Neural cell (in vitro differentiated cells): ENCODE results near the gene GBP4. TPM values are rescaled to one million over a fixed set of nuclear protein-coding genes. Genes with fewer than 3 reads are reported as not detected.

Source experiments
- H2AFZ ChIP-seq: fragments of 200-600, 300-800 bp; sonication (generic), shearing (Covaris generic); 2 replicates; pipeline ENCODE4 v1.6.0; 2014; ENCODE audit warnings: low read depth, mild to moderate bottlenecking, antibody characterized with exemption, low read length, moderate library complexity
- H3F3A ChIP-seq: fragments of 200-600 bp; shearing (Covaris generic); 2 replicates; pipeline ENCODE4 v1.6.1; 2016; ENCODE audit warnings: mild to moderate bottlenecking, moderate library complexity, mixed read lengths, antibody characterized with exemption, low read length; ENCODE audit not compliant: insufficient read depth, poor library complexity, severe bottlenecking
- H3K27ac ChIP-seq: fragments of 200-600, 300-800 bp; sonication (generic), shearing (Covaris generic); 2 replicates; pipeline ENCODE4 v1.5.1; 2014; ENCODE audit warnings: mild to moderate bottlenecking, low read length, moderate library complexity
- H3K27me3 ChIP-seq: fragments of 300-800, 200-600 bp; sonication (generic), shearing (Covaris generic); 2 replicates; pipeline ENCODE4 v1.6.0; 2014; ENCODE audit warnings: mild to moderate bottlenecking, low read depth, low read length, moderate library complexity; ENCODE audit not compliant: insufficient read depth
- H3K36me3 ChIP-seq: fragments of 300-800, 200-600 bp; sonication (generic), shearing (Covaris generic); 2 replicates; pipeline ENCODE4 v1.5.1; 2014; ENCODE audit warnings: mild to moderate bottlenecking, antibody characterized with exemption, low read length, moderate library complexity; ENCODE audit not compliant: insufficient read depth
- H3K4me2 ChIP-seq: fragments of 300-800, 200-600 bp; sonication (generic), shearing (Covaris generic); 2 replicates; pipeline ENCODE4 v1.6.0; 2014; ENCODE audit warnings: mild to moderate bottlenecking, low read length
- H3K4me3 ChIP-seq: fragments of 300-800, 200-600 bp; sonication (generic), shearing (Covaris generic); 2 replicates; pipeline ENCODE4 v1.5.1; 2014; ENCODE audit warnings: mild to moderate bottlenecking, low read length, moderate library complexity
- H3K79me2 ChIP-seq: fragments of 200-600 bp; shearing (Covaris generic); replicated peaks from 2 replicates; pipeline ENCODE4 v1.6.0; 2014; ENCODE audit warnings: mild to moderate bottlenecking, low read length, moderate library complexity; ENCODE audit not compliant: insufficient read depth
- H3K9ac ChIP-seq: fragments of 300-800, 200-600 bp; sonication (generic), shearing (Covaris generic); 2 replicates; pipeline ENCODE4 v1.6.1; 2016; ENCODE audit warnings: mild to moderate bottlenecking, low read length, mixed read lengths
- H3K9me2 ChIP-seq: fragments of 200-600 bp; shearing (Covaris generic); 2 replicates; pipeline ENCODE4 v1.6.1; 2016; ENCODE audit warnings: mild to moderate bottlenecking, low read length, mixed read lengths; ENCODE audit not compliant: insufficient read depth
- H3K9me3 ChIP-seq: fragments of 200-600, 300-800 bp; sonication (generic), shearing (Covaris generic); 2 replicates; pipeline ENCODE4 v1.6.1; 2016; ENCODE audit warnings: mild to moderate bottlenecking, mixed run types, low read length, moderate library complexity, mixed read lengths
- H4K20me1 ChIP-seq: fragments of 200-600 bp; shearing (Covaris generic); 2 replicates; pipeline ENCODE4 v1.6.1; 2016; ENCODE audit warnings: mild to moderate bottlenecking, mixed run types; ENCODE audit not compliant: insufficient read depth
- EP300 ChIP-seq: fragments of 450-650 bp; conservative IDR thresholded peaks from 2 replicates; pipeline ENCODE4 v1.6.1; 2014; ENCODE audit warnings: antibody characterized with exemption, mild to moderate bottlenecking, moderate library complexity; ENCODE audit not compliant: poor library complexity, severe bottlenecking
- EZH2 ChIP-seq: fragments of 200-600, 300-800 bp; shearing (Covaris generic), sonication (generic); IDR thresholded peaks from 2 replicates; pipeline ENCODE4 v1.6.1; 2014; ENCODE audit warnings: antibody characterized with exemption, low read length, borderline replicate concordance, mild to moderate bottlenecking; ENCODE audit not compliant: insufficient read depth, poor library complexity, severe bottlenecking
- MXI1 ChIP-seq: fragments of 450-650 bp; conservative IDR thresholded peaks from 2 replicates; pipeline ENCODE4 v1.6.1; 2014; ENCODE audit warnings: antibody characterized with exemption, mild to moderate bottlenecking; ENCODE audit not compliant: poor library complexity, severe bottlenecking
- POLR2AphosphoS5 ChIP-seq: IDR thresholded peaks from 2 replicates; pipeline ENCODE4 v1.6.1; 2012
- RAD21 ChIP-seq: fragments of 450-650 bp; conservative IDR thresholded peaks from 2 replicates; pipeline ENCODE4 v1.6.1; 2014; ENCODE audit warnings: antibody characterized with exemption, mild to moderate bottlenecking, moderate library complexity
- SMC3 ChIP-seq: fragments of 450-650 bp; conservative IDR thresholded peaks from 2 replicates; pipeline ENCODE4 v1.6.1; 2014; ENCODE audit warnings: antibody characterized with exemption, mild to moderate bottlenecking, moderate library complexity; ENCODE audit not compliant: poor library complexity
- TAF1 ChIP-seq: IDR thresholded peaks from 2 replicates; pipeline ENCODE4 v1.6.1; 2012; ENCODE audit warnings: low read depth
- polyA plus RNA-seq: library from polyadenylated mRNA; depleted of rRNA; stranded (reverse); fragments of >200 nt; gene quantifications from 2 replicates; pipeline ENCODE4 v1.2.3, GENCODE V29; 2014
- TF ChIP-seq, protein P1 (sequence below): IDR thresholded peaks from 2 replicates; pipeline ENCODE4 v1.6.1; 2012; ENCODE audit warnings: borderline replicate concordance
- TF ChIP-seq, protein P2 (sequence below): fragments of 450-650 bp; IDR thresholded peaks from 2 replicates; pipeline ENCODE4 v1.5.1; 2014; ENCODE audit warnings: antibody characterized with exemption, mild to moderate bottlenecking, moderate library complexity; ENCODE audit not compliant: poor library complexity, severe bottlenecking

GBP4 gene
- polyA plus RNA-seq, 1 donor from 2014 or later, result not detected

DNA sequence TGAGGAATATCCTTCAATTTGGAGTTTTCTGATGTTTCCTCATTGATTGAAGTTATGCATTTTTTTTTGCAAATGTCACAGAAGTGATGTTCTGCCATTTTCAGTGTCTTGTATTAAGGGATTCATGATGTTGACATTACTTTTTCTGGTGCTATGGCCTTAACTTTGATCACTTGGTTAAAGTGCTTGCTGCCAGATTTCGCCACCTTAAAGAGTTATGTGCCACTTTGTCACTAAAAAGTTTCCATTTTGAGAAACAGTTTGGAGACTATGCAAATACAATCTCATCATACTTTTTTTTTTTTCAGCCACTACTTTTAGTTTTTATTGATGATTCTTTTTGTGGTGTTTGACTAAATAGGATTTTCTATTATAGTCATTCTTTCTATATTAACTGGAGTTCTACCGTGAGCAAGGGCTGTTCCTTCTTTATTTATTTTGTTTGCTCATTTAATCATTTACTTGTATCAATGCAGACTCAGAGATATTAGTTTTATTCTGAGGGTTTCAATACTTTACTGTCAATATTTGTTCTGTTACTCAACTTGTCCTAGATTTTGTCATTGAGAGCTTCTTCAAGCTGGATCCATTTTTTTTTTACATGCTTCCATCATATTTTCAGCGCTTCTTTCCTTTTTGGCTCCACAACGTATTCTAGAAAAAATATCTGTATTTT lies 26.1 kb downstream of the GBP4 start:
- Histone ChIP-seq H3K27me3 (no peaks in the 10 kb centered on the region), H3K9me2 (no peaks in the 10 kb centered on the region), H3K4me2 (no peak overlapping the region), H2AFZ (no peak overlapping the region), H3F3A (no peaks in the 10 kb centered on the region), H3K79me2 (no peaks in the 10 kb centered on the region), H3K36me3 (no peaks in the 10 kb centered on the region), H3K27ac (no peak overlapping the region), H3K9me3 (no peaks in the 10 kb centered on the region), H3K9ac (no peak overlapping the region), H3K4me3 (no peak overlapping the region), H4K20me1 (no peaks in the 10 kb centered on the region)
- TF ChIP-seq TAF1 (no peak), EZH2 (no peak), EP300 (no peak), SMC3 (no peak), POLR2AphosphoS5 (no peak)
- TF ChIP-seq, protein P1, sequence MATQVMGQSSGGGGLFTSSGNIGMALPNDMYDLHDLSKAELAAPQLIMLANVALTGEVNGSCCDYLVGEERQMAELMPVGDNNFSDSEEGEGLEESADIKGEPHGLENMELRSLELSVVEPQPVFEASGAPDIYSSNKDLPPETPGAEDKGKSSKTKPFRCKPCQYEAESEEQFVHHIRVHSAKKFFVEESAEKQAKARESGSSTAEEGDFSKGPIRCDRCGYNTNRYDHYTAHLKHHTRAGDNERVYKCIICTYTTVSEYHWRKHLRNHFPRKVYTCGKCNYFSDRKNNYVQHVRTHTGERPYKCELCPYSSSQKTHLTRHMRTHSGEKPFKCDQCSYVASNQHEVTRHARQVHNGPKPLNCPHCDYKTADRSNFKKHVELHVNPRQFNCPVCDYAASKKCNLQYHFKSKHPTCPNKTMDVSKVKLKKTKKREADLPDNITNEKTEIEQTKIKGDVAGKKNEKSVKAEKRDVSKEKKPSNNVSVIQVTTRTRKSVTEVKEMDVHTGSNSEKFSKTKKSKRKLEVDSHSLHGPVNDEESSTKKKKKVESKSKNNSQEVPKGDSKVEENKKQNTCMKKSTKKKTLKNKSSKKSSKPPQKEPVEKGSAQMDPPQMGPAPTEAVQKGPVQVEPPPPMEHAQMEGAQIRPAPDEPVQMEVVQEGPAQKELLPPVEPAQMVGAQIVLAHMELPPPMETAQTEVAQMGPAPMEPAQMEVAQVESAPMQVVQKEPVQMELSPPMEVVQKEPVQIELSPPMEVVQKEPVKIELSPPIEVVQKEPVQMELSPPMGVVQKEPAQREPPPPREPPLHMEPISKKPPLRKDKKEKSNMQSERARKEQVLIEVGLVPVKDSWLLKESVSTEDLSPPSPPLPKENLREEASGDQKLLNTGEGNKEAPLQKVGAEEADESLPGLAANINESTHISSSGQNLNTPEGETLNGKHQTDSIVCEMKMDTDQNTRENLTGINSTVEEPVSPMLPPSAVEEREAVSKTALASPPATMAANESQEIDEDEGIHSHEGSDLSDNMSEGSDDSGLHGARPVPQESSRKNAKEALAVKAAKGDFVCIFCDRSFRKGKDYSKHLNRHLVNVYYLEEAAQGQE, result no peak
- TF ChIP-seq, protein P2, sequence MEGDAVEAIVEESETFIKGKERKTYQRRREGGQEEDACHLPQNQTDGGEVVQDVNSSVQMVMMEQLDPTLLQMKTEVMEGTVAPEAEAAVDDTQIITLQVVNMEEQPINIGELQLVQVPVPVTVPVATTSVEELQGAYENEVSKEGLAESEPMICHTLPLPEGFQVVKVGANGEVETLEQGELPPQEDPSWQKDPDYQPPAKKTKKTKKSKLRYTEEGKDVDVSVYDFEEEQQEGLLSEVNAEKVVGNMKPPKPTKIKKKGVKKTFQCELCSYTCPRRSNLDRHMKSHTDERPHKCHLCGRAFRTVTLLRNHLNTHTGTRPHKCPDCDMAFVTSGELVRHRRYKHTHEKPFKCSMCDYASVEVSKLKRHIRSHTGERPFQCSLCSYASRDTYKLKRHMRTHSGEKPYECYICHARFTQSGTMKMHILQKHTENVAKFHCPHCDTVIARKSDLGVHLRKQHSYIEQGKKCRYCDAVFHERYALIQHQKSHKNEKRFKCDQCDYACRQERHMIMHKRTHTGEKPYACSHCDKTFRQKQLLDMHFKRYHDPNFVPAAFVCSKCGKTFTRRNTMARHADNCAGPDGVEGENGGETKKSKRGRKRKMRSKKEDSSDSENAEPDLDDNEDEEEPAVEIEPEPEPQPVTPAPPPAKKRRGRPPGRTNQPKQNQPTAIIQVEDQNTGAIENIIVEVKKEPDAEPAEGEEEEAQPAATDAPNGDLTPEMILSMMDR, result no peak

DNA sequence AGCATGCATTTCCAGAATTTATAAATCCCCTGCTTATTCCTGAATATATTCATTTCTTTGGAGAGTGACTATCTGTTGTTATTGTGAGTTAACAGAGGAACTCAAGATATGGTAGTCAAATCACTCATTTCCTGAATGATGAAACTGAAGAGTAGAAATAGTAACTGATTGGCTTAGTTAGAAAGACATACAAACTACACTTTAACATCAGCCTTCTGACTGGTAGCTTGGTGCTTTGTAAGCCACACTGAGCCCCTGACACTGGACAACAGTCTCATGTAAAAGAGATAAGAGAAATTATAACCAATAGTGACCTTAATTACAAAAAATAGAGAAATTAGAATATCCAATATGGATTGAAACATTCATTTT lies 27.7 kb downstream of the GBP4 start:
- H3K4me3 ChIP-seq, result no peak overlapping the region
- H3K9ac ChIP-seq, result no peak overlapping the region
- H3K9me3 ChIP-seq, result no peaks in the 10 kb centered on the region
- H3K27ac ChIP-seq, result no peak overlapping the region
- H2AFZ ChIP-seq, result no peak overlapping the region
- H3F3A ChIP-seq, result no peaks in the 10 kb centered on the region
- H3K79me2 ChIP-seq, result no peaks in the 10 kb centered on the region
- no peaks in the 10 kb centered on the region for H3K27me3 ChIP-seq
- H3K36me3 ChIP-seq, result no peaks in the 10 kb centered on the region
- H4K20me1 ChIP-seq, result no peaks in the 10 kb centered on the region
- no peak overlapping the region for H3K4me2 ChIP-seq
- TF ChIP-seq POLR2AphosphoS5 (no peak), EZH2 (no peak), SMC3 (no peak), TAF1 (no peak), RAD21 (no peak), MXI1 (no peak), EP300 (no peak)
- TF ChIP-seq, protein P1, result no peak
- TF ChIP-seq, protein P2, result no peak
- no peaks in the 10 kb centered on the region for H3K9me2 ChIP-seq
